Activated naive CD4-positive, alpha-beta T cell treated with anti-CD3 and anti-CD28 coated beads for 36 hours (primary cell): ENCODE data around the gene SLC5A3. TPM values are rescaled to one million over a fixed set of nuclear protein-coding genes. Genes with fewer than 3 reads are reported as not detected.

Source experiments
- CTCF ChIA-PET: fragments of 350-600 bp; sonication (Branson Sonifier 250); formaldehyde crosslinking; loops from one replicate; lab custom pipeline; 2021; ENCODE audit warnings: antibody characterized with exemption; lab: Charles Lee
- DNase-seq: peaks from one replicate; pipeline ENCODE4 v3.0.0-alpha.2; 2020
- H3K27ac Mint-ChIP-seq: one replicate; pipeline ENCODE4 v1.8.0; 2021; ENCODE audit warnings: mild to moderate bottlenecking, mixed read lengths
- H3K27me3 Mint-ChIP-seq: one replicate; pipeline ENCODE4 v1.8.0; 2021; ENCODE audit warnings: low read depth, mixed read lengths
- H3K36me3 Mint-ChIP-seq: one replicate; pipeline ENCODE4 v1.8.0; 2021; ENCODE audit warnings: low read depth, mixed read lengths
- H3K4me1 Mint-ChIP-seq: one replicate; pipeline ENCODE4 v1.8.0; 2021; ENCODE audit warnings: low read depth, mixed read lengths
- H3K4me3 Mint-ChIP-seq: one replicate; pipeline ENCODE4 v1.8.0; 2021; ENCODE audit warnings: mild to moderate bottlenecking, moderate library complexity, mixed read lengths
- H3K9me3 Mint-ChIP-seq: one replicate; pipeline ENCODE4 v1.8.0; 2021; ENCODE audit warnings: mixed read lengths
- intact Hi-C: fragments of 100-400 bp; cut with micrococcal nuclease; formaldehyde crosslinking; loops from one replicate; pipeline ENCODE4 v1.15.1; 2023
- total RNA-seq, 2 experiments: library from RNA; stranded (reverse); gene quantifications; one replicate each; pipeline ENCODE4 v1.2.3, GENCODE V29; 2021

Gene SLC5A3
- total RNA-seq, 2 experiments from 2014 or later, result 21.2 to 21.7 TPM

DNA sequence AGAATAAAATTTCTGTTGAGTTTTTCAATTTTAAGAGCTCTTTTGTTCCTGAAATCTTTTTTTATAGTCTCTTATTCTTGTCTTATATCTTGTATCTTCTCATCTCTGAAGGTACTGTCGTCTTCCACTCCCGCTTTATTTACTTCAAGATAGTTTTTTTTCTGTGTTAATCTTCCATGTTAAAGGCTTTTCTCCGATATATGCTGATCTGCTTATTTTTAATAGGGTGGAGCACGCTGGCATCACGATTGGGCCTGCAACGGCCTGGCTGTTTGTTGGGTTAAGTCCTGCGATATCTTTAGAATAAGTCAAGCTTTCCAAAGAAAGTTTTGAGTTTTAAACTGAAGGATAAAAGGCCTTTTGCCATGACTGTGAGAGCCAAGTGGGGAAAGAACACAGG lies 35.7 kb downstream of the SLC5A3 start:
- CTCF ChIA-PET, result interaction anchor here (0.7 to 2.9 kb wide), 3 partner anchors 9 to 185 kb away, joined by 3 to 9 read pairs (median 4); no protein-coding TSS in a partner anchor
- H3K4me1 Mint-ChIP-seq, result peaks cover 76% of the 10 kb centered on the region

DNA sequence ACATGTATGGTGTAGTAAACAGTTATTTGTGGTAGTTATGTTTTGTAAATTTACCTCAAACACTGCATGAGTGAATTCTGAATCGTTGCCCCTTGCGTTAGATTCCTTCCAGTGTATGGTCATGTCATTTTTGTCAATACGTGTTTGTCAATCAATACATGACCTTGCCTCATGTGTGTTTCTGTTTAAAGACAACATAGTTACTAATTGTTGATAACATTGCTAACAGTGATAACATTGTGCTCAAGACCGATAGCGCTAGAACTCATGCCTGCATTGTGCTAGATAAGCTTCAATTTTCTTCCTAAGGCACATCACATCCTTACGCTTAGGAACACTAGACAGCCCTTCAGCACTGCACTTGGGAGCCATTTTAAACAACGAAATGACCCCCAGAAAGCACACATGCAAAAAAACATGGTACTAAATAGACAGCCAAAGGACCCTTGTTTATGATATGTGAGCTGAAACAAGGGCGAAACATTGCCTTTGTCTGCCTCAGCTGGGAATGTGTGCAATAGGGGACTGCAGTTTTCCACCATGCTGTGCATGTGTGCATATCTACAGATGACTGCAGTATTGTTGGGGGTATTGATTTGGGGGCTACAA lies 37.3 kb downstream of the SLC5A3 start:
- H3K27me3 Mint-ChIP-seq, result no peaks in the 10 kb centered on the region
- H3K36me3 Mint-ChIP-seq, result peaks cover 43% of the 10 kb centered on the region
- intact Hi-C loops, result no loop called here
- DNase-seq, result no peak
- no peak overlapping the region for H3K27ac Mint-ChIP-seq
- no peak overlapping the region for H3K4me3 Mint-ChIP-seq
- H3K9me3 Mint-ChIP-seq, result no peaks in the 10 kb centered on the region
- H3K4me1 Mint-ChIP-seq, result peaks cover 70% of the 10 kb centered on the region
- CTCF ChIA-PET, result interaction anchor here (0.9 to 2.9 kb wide), 2 partner anchors 23 to 187 kb away, joined by 5 to 9 read pairs; no protein-coding TSS in a partner anchor

More for the DNA sequence above, 35.7 kb downstream of the SLC5A3 start:
- intact Hi-C loops, result no loop called here
- Mint-ChIP-seq H3K27me3 (no peaks in the 10 kb centered on the region), H3K27ac (no peak overlapping the region), H3K9me3 (no peaks in the 10 kb centered on the region), H3K4me3 (no peak overlapping the region), H3K36me3 (peaks cover 42% of the 10 kb centered on the region)
- DNase-seq, result no peak

DNA sequence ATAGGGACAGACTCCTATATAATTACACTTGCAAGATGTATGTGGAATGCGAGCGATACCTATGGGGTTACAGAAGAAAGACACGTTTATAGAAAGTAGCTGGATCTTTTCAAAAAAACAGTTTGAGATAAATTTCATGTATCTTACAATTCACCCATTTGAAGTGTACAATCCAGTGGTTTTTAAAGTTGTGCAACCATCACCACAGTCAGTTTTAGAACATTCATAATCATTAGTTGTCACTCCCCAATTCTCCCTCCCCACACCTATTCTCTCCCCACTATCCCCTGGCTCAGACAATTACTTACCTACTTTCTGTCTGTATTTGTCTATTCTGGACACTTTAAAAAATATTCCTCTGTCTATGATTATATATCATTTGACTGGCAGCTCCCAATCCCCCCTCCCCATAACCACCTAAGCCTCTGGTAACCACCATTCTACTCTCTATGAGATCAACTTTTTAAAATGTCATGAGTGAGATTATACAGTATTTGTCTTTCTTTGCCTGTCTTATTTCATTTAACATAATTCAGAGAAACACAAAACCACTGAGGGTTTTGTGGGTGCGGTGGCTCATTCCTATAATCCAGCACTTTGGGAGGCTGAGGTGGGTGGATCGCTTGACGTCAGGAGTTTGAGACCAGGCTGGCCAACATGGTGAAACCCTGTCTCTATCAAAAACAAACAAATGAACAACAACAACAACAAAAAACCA lies 39.1 kb downstream of the SLC5A3 start:
- H3K27me3 Mint-ChIP-seq, result no peaks in the 10 kb centered on the region
- CTCF ChIA-PET, result no interaction called here
- intact Hi-C loops, result no loop called here
- H3K4me1 Mint-ChIP-seq, result peaks cover 57% of the 10 kb centered on the region
- H3K27ac Mint-ChIP-seq, result no peak overlapping the region
- H3K4me3 Mint-ChIP-seq, result no peak overlapping the region
- H3K9me3 Mint-ChIP-seq, result no peaks in the 10 kb centered on the region
- DNase-seq, result no peak
- peaks cover 38% of the 10 kb centered on the region for H3K36me3 Mint-ChIP-seq

GRCh38 chr21:34113842-34114241 lies 40.5 kb downstream of the SLC5A3 start:
- CTCF ChIA-PET, result interaction anchor here (1.1 kb wide), 1 partner anchor 233 kb away, joined by 3 read pairs; no protein-coding TSS in a partner anchor
- no peaks in the 10 kb centered on the region for H3K27me3 Mint-ChIP-seq
- intact Hi-C loops, result no loop called here
- DNase-seq, result no peak
- no peak overlapping the region for H3K4me3 Mint-ChIP-seq
- peaks cover 34% of the 10 kb centered on the region for H3K36me3 Mint-ChIP-seq
- no peak overlapping the region for H3K27ac Mint-ChIP-seq
- no peaks in the 10 kb centered on the region for H3K9me3 Mint-ChIP-seq
- H3K4me1 Mint-ChIP-seq, result peaks cover 46% of the 10 kb centered on the region

DNA sequence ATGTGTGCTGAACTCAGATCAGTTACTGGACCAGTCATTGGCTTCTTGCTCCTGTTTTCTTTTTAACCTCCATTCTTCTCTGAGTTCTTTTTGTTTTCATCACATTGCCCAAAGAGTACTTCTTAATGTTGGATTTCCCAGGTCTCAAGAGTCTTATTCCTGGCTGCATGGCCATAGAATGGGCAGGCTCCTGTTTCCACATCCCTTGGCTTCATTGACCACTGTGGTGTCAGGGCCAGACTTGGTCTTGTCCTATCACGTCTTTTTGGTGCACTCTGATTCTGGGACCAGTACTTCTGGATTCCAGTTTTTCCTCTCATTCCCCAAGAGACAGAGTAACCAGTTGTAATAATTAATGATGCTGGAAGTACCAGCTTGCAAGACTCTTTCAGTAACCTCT lies 41.8 kb downstream of the SLC5A3 start:
- Mint-ChIP-seq H3K4me1 (peaks cover 46% of the 10 kb centered on the region), H3K9me3 (no peaks in the 10 kb centered on the region), H3K27me3 (no peaks in the 10 kb centered on the region), H3K36me3 (peaks cover 33% of the 10 kb centered on the region), H3K27ac (no peak overlapping the region), H3K4me3 (no peak overlapping the region)
- intact Hi-C loops, result no loop called here
- no peak for DNase-seq
- CTCF ChIA-PET, result interaction anchor here (0.6 to 1.1 kb wide), 3 partner anchors 9 to 232 kb away, joined by 3 to 5 read pairs (median 3); no protein-coding TSS in a partner anchor

DNA sequence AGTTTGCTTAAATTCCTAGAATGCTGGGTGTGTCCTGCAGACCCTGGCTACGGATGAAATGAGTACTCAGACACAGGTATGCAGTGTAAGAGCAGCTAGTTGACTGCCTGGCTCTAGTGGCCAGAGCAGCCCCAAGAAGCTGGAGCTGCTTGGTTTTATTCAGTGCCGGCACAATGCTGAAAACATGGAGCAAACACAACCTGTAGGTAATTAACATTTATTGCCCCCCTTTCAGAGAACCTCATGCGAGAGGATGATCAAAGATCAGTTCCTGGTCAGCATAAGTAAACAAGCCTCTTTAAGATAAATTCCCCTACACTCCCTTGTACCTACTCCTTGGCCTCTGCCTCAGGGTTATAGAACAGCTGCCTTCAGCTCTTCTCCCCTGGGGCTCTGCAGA lies 43.2 kb downstream of the SLC5A3 start:
- Mint-ChIP-seq H3K27me3 (no peaks in the 10 kb centered on the region), H3K9me3 (no peaks in the 10 kb centered on the region), H3K4me1 (peaks cover 44% of the 10 kb centered on the region), H3K36me3 (peaks cover 29% of the 10 kb centered on the region), H3K4me3 (no peak overlapping the region), H3K27ac (no peak overlapping the region)
- intact Hi-C loops, result no loop called here
- no peak for DNase-seq
- CTCF ChIA-PET, result no interaction called here

- no peak overlapping the region for H3K4me3 Mint-ChIP-seq
- peaks cover 6% of the 10 kb centered on the region for H3K9me3 Mint-ChIP-seq
- no peak overlapping the region for H3K27ac Mint-ChIP-seq
- CTCF ChIA-PET, result interaction anchor here (0.9 to 1.5 kb wide), 3 partner anchors 10 to 197 kb away, joined by 3 to 5 read pairs (median 4); no protein-coding TSS in a partner anchor
- DNase-seq, result no peak
- H3K4me1 Mint-ChIP-seq, result peaks cover 41% of the 10 kb centered on the region
- intact Hi-C loops, result no loop called here
- no peaks in the 10 kb centered on the region for H3K27me3 Mint-ChIP-seq
- peaks cover 28% of the 10 kb centered on the region for H3K36me3 Mint-ChIP-seq
Measured at GRCh38 chr21:34120867-34121266, 47.5 kb downstream of the SLC5A3 start.

DNA sequence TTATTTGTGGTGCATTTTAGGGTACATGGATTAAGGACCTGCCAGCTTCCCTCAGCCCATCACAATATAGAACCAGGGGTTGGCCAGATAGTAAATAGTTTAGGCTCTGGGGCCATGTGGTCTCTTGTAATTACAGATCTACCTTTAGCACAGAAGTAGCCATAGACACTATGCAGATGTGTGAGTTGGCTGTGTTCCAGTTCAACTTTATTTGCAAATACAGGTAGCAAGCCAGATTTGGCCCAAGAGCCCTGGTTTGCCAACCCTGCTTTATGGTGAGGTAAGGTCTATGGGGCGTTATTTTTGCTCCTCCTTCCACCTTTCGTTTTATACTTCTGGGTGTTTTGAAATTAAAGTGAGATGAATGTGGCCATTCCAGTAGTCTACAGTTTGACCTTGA lies 48.7 kb downstream of the SLC5A3 start:
- no peak overlapping the region for H3K4me3 Mint-ChIP-seq

More for the DNA sequence above, 48.7 kb downstream of the SLC5A3 start:
- H3K9me3 Mint-ChIP-seq, result peaks cover 6% of the 10 kb centered on the region
- CTCF ChIA-PET, result interaction anchor here (0.9 kb wide), 1 partner anchor 9 kb away, joined by 3 read pairs; no protein-coding TSS in a partner anchor
- no peak overlapping the region for H3K27ac Mint-ChIP-seq
- peaks cover 43% of the 10 kb centered on the region for H3K4me1 Mint-ChIP-seq
- DNase-seq, result no peak
- intact Hi-C loops, result no loop called here
- peaks cover 34% of the 10 kb centered on the region for H3K36me3 Mint-ChIP-seq
- H3K27me3 Mint-ChIP-seq, result no peaks in the 10 kb centered on the region

Other genes starting within 250 kb of the SLC5A3 start
- 100 to 1,000 TPM; 230 TPM for gene ATP5PO, start 157.8 kb upstream of the SLC5A3 start, total RNA-seq
- 10 to 100 TPM; 78.9 to 80.0 TPM for gene MRPS6, start within 50 bp of the SLC5A3 start, total RNA-seq